Measurements from ENCODE around the gene CAMK1D. TPM values are rescaled to one million over a fixed set of nuclear protein-coding genes. Genes with fewer than 3 reads are reported as not detected.

The CAMK1D gene
- total RNA-seq, 2 experiments from 2014 or later: 28.8 to 35.3 TPM

GRCh38 chr10:12405342-12406320, 56.3 kb downstream of the CAMK1D start:
- H3K27me3 ChIP-seq (ENCODE audit: control insufficient read depth in 1 of 2, insufficient read depth in 2 of 2, low read length in 2 of 2): no peaks in the 10 kb centered on the region
- CTCF ChIA-PET: interaction anchor here (0.8 kb wide), 1 partner anchor 119 kb away, joined by 3 read pairs; no protein-coding TSS in a partner anchor
- Mint-ChIP-seq H3K27me3 (no peaks in the 10 kb centered on the region), H3K36me3 (ENCODE audit: low read depth) (peaks cover 46% of the 10 kb centered on the region), H3K27ac (no peak overlapping the region), H3K4me1 (ENCODE audit: low read depth) (peaks cover 31% of the 10 kb centered on the region), H3K4me3 (no peak overlapping the region), H3K9me3 (no peaks in the 10 kb centered on the region)
- no peaks in the 10 kb centered on the region for H3K9me3 ChIP-seq (ENCODE audit: control insufficient read depth in 1 of 2, insufficient read depth in 1 of 2, low read length in 2 of 2)
- no peak overlapping the region for H3K27ac ChIP-seq (ENCODE audit: low read depth in 1 of 2, low read length in 2 of 2)
- H3K4me3 ChIP-seq (ENCODE audit: low read length): no peak overlapping the region
- H3K36me3 ChIP-seq (ENCODE audit: insufficient read depth, low read length): peaks cover 5% of the 10 kb centered on the region
- ATAC-seq (ENCODE audit: poor library complexity) (no peak), DNase-seq (no peak)
- TF ChIP-seq CTCF (IDR thresholded peaks at IDR 0.05): no peak
- H3K4me1 ChIP-seq (ENCODE audit: insufficient read depth, low read length): no peaks in the 10 kb centered on the region
- POLR2A ChIA-PET: interaction anchor here (2.2 kb wide), 1 partner anchor 57 kb away, joined by 6 read pairs; the partner anchor contains the start of gene CAMK1D
- intact Hi-C loops (cut with DNase I, micrococcal nuclease): loop anchor here in 1 of 2 experiments (5.0 kb wide), 1 partner anchor 48 kb away; no protein-coding TSS in a partner anchor

DNA sequence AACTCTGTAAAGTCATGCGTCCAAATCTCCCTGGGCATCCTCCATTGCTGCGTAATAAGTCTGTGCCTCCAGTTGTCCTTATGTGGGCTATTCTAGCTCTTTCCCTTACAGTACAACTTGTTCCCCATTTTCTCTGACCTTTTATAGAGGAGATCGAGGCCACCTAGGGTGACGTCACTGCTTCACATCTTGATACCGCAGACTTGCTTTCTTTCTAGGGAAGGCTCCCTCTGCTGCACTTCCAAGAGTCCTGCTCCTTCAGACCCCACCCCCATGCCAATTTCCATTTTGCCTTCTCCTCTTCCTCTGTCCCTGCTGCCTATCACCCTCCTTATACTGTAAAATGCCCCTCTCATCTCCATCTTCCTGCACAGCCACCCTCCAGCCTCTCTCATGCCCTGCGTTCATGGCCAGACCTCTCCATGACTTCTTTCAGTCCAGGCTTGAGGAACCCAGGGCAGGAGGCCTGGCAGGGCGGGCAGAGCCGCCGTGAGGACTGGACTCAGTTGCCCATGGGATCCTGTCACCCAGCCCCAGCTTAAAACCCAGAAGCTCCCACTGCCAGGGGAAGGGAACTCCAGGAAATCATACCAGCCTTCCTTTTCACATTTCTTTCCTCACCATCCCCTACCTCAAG, 57.5 kb downstream of the CAMK1D start:
- H3K27ac Mint-ChIP-seq: peak overlapping the region; percentile 39

More for the DNA sequence above, 57.5 kb downstream of the CAMK1D start:
- Mint-ChIP-seq H3K36me3 (ENCODE audit: low read depth) (peaks cover 46% of the 10 kb centered on the region), H3K9me3 (no peaks in the 10 kb centered on the region), H3K4me1 (ENCODE audit: low read depth) (peaks cover 35% of the 10 kb centered on the region), H3K27me3 (no peaks in the 10 kb centered on the region), H3K4me3 (no peak overlapping the region)
- TF ChIP-seq CTCF (IDR thresholded peaks at IDR 0.05): no peak
- intact Hi-C loops (cut with DNase I, micrococcal nuclease): loop anchor here in 1 of 2 experiments (5.0 kb wide), 1 partner anchor 50 kb away; no protein-coding TSS in a partner anchor
- ChIA-PET POLR2A (interaction anchor here (2.2 kb wide), 1 partner anchor 58 kb away, joined by 6 read pairs; the partner anchor contains the start of gene CAMK1D), CTCF (interaction anchor here (0.8 kb wide), 1 partner anchor 10 kb away, joined by 3 read pairs; no protein-coding TSS in a partner anchor)
- ATAC-seq (ENCODE audit: poor library complexity) (no peak), DNase-seq (no peak)
- Histone ChIP-seq H3K27me3 (ENCODE audit: control insufficient read depth in 1 of 2, insufficient read depth in 2 of 2, low read length in 2 of 2) (no peaks in the 10 kb centered on the region), H3K9me3 (ENCODE audit: control insufficient read depth in 1 of 2, insufficient read depth in 1 of 2, low read length in 2 of 2) (no peaks in the 10 kb centered on the region), H3K4me1 (ENCODE audit: insufficient read depth, low read length) (peaks cover 2% of the 10 kb centered on the region), H3K36me3 (ENCODE audit: insufficient read depth, low read length) (peaks cover 5% of the 10 kb centered on the region), H3K27ac (ENCODE audit: low read depth in 1 of 2, low read length in 2 of 2) (no peak overlapping the region), H3K4me3 (ENCODE audit: low read length) (no peak overlapping the region)

All from CD4-positive, alpha-beta T cell (primary cell).